Liver (tissue), 3 donors: ENCODE results near the gene SCYGR8.

Source experiments
- HNF4A ChIP-seq, 2 donors: conservative IDR thresholded peaks; 2 replicates each; pipeline ENCODE4 v1.6.1; 2016; ENCODE audit warnings: antibody characterized with exemption in 2 of 2, mild to moderate bottlenecking in 2 of 2
- JUND ChIP-seq, 2 donors: IDR thresholded peaks; 2 replicates each; pipeline ENCODE4 v1.6.1; 2016; ENCODE audit warnings: antibody characterized with exemption in 2 of 2
- REST ChIP-seq: IDR thresholded peaks from 2 replicates; pipeline ENCODE4 v1.6.1; 2016; ENCODE audit warnings: antibody characterized with exemption, mild to moderate bottlenecking
- SP1 ChIP-seq: IDR thresholded peaks from 2 replicates; pipeline ENCODE4 v1.6.1; 2018; ENCODE audit warnings: antibody characterized with exemption, mild to moderate bottlenecking
- YY1 ChIP-seq: IDR thresholded peaks from 2 replicates; pipeline ENCODE4 v1.6.1; 2016; ENCODE audit warnings: antibody characterized with exemption, mild to moderate bottlenecking
- TF ChIP-seq, protein P1 (sequence below): fragments of 150-350 bp; IDR thresholded peaks from 2 replicates; pipeline ENCODE4 v1.5.1; 2017; ENCODE audit warnings: improper control_type of control experiment, low read depth, low read length; ENCODE audit not compliant: missing input control
- donor health status: healthy.
- donor health status: healthy.

- TF ChIP-seq, protein P1, sequence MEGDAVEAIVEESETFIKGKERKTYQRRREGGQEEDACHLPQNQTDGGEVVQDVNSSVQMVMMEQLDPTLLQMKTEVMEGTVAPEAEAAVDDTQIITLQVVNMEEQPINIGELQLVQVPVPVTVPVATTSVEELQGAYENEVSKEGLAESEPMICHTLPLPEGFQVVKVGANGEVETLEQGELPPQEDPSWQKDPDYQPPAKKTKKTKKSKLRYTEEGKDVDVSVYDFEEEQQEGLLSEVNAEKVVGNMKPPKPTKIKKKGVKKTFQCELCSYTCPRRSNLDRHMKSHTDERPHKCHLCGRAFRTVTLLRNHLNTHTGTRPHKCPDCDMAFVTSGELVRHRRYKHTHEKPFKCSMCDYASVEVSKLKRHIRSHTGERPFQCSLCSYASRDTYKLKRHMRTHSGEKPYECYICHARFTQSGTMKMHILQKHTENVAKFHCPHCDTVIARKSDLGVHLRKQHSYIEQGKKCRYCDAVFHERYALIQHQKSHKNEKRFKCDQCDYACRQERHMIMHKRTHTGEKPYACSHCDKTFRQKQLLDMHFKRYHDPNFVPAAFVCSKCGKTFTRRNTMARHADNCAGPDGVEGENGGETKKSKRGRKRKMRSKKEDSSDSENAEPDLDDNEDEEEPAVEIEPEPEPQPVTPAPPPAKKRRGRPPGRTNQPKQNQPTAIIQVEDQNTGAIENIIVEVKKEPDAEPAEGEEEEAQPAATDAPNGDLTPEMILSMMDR = no peak
- TF ChIP-seq JUND (IDR thresholded peaks at IDR 0.05) (no peak), YY1 (no peak), REST (no peak), HNF4A (conservative IDR thresholded peaks at IDR 0.05) (no peak), SP1 (no peak)
Measured at GRCh38 chr2:227774895-227775842, 29.5 kb downstream of the SCYGR8 start.
